AG04449 (cell line): ENCODE results near the gene EIF6.

Source experiments
- CTCF ChIA-PET: fragments of 350-600 bp; formaldehyde crosslinking; extraction: SDS; loops from one replicate; lab custom pipeline; 2021; ENCODE audit warnings: antibody characterized with exemption; lab: Yijun Ruan, JAX
- POLR2A ChIA-PET: fragments of 400-600, 350-600 bp; formaldehyde crosslinking; extraction: SDS; loops from one replicate; lab custom pipeline; 2020; ENCODE audit warnings: antibody characterized with exemption, inconsistent platforms; lab: Yijun Ruan, JAX
- DNase-seq: peaks from one replicate; pipeline ENCODE4 v3.0.0-alpha.2; 2010; ENCODE audit warnings: low read depth, low spot score
- H3K4me3 ChIP-seq: 2 replicates; pipeline ENCODE4 v1.5.1; 2011; ENCODE audit warnings: low read depth, mild to moderate bottlenecking, control low read depth, low read length
- TF ChIP-seq, protein P1 (sequence below): IDR thresholded peaks from one replicate; pipeline ENCODE4 v1.5.1; 2011; ENCODE audit warnings: mild to moderate bottlenecking, moderate library complexity, low read length, control low read depth, inconsistent platforms; ENCODE audit not compliant: insufficient read depth; ENCODE audit errors: missing control alignments

The EIF6 gene

GRCh38 chr20:35270021-35270902 lies 14.3 kb downstream of the EIF6 start:
- ChIA-PET POLR2A (no interaction called here), CTCF (interaction anchor here (0.6 to 11.3 kb wide), 24 partner anchors 7 to 196 kb away, joined by 3 to 271 read pairs (median 4); partner anchors contain the start of genes EDEM2, EIF6, GDF5 and MMP24OS)
- no peak for DNase-seq
- TF ChIP-seq, protein P1, sequence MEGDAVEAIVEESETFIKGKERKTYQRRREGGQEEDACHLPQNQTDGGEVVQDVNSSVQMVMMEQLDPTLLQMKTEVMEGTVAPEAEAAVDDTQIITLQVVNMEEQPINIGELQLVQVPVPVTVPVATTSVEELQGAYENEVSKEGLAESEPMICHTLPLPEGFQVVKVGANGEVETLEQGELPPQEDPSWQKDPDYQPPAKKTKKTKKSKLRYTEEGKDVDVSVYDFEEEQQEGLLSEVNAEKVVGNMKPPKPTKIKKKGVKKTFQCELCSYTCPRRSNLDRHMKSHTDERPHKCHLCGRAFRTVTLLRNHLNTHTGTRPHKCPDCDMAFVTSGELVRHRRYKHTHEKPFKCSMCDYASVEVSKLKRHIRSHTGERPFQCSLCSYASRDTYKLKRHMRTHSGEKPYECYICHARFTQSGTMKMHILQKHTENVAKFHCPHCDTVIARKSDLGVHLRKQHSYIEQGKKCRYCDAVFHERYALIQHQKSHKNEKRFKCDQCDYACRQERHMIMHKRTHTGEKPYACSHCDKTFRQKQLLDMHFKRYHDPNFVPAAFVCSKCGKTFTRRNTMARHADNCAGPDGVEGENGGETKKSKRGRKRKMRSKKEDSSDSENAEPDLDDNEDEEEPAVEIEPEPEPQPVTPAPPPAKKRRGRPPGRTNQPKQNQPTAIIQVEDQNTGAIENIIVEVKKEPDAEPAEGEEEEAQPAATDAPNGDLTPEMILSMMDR, result no peak
- no peak overlapping the region for H3K4me3 ChIP-seq

DNA sequence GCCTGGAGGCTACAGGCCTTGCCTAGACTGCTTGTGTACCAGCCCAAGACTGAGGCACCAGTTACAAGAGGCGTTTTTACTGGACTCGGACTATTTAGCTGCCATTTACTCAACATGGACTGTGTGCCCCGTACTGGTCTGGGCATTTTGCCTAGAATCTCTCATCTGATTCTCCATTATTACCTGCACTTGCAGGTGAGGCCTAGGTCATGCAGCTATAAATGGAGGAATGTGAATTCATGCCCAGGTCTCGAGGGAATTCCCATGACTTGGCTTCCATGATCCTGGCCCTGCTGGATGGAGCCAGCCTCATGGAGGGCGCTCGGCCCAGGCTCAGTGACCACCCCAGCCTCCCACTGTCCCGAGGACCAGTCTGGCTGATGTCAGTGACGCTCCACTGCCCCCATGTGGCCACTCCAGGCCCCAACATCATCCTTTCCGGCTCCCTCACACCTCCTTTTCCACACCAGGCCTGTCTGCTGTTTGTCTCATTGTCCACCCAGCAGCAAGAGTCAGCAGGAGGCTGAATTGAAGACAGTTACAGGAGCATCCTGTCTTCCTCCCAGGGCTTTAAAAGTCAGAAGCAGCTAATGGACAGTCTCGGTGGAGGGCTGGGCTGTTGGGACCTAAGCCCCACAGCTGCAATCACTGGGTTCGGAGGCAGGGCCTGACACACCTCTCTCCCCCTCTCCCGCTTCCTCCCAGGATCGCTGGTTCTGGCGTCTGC lies 15.4 kb downstream of the EIF6 start:
- TF ChIP-seq, protein P1, result peak; percentile 95
- H3K4me3 ChIP-seq, result no peak overlapping the region
- POLR2A ChIA-PET, result no interaction called here
- CTCF ChIA-PET, result interaction anchor here (0.6 to 11.3 kb wide), 33 partner anchors 8 to 395 kb away, joined by 3 to 271 read pairs (median 4); partner anchors contain the start of genes EDEM2, EIF6, GDF5 and MMP24OS
- no peak for DNase-seq

GRCh38 chr20:35267092-35267491 lies 17.5 kb downstream of the EIF6 start:
- ChIA-PET CTCF (interaction anchor here (1.4 to 11.3 kb wide), 4 partner anchors 58 to 181 kb away, joined by 5 to 271 read pairs (median 70); partner anchors contain the start of gene EDEM2), POLR2A (no interaction called here)
- DNase-seq, result no peak

DNA sequence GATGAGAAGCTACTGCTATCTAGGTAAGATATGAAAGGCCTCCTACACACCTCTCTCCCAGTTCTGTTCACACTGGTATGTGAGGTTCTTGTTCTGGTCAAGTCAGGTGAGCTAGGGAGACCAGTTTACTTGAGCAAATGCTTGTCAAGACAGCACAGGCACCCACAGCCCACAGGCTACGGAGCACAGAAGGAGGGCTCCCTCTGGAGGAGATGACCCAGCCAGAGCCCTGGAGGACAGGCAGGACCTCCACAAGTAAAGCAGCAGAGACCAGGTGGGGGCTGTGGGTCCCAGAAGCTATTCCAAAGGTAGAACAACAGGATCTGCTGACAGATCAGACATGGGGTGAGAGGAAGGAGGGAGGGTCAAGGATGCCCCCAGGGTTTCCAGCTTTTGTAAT lies 19.8 kb downstream of the EIF6 start:
- no peak for DNase-seq
- H3K4me3 ChIP-seq, result no peak overlapping the region
- CTCF ChIA-PET, result interaction anchor here (0.7 to 11.3 kb wide), 10 partner anchors 10 to 182 kb away, joined by 3 to 271 read pairs (median 4); partner anchors contain the start of genes EDEM2 and MMP24OS
- POLR2A ChIA-PET, result interaction anchor here (1.9 kb wide), 1 partner anchor 20 kb away, joined by 6 read pairs; the partner anchor contains the start of gene EIF6
- TF ChIP-seq, protein P1, result peak; percentile 38

More at GRCh38 chr20:35267092-35267491, 17.5 kb downstream of the EIF6 start:
- H3K4me3 ChIP-seq, result no peak overlapping the region
- TF ChIP-seq, protein P1, result no peak

DNA sequence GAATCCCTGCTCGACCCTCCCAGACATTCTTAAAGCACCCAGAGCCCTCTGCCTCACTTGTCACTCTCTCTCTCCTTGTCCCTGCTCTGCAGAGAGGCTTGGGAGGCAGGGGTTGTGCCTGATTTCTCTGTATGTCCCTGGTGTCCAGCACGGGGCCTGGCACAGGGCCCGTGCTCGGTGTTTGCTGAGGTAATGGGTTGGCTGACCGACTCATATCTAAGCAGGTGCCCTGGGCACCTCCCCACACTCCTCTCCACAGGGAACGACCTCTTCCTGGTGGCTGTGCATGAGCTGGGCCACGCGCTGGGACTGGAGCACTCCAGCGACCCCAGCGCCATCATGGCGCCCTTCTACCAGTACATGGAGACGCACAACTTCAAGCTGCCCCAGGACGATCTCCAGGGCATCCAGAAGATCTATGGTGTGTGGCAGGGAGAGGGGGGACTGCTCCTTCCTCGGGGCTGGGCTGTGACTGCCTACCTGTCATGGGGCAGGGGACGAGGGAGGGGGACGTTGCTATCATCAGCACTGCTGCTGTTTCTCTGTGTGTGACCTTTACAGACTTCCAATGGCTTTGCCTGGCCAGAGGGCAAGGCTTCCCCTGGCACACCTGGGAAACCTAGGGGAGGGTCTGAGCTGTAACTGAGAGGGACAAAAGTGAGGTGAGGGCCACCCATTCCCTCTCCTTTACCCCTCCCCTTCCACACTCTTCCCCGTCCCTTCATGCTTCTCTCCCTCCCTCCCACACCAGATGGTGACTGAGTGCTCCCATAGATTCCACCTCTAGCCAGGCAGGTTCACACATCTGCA lies 20.8 kb downstream of the EIF6 start:
- H3K4me3 ChIP-seq, result no peak overlapping the region
- TF ChIP-seq, protein P1, result no peak
- CTCF ChIA-PET, result interaction anchor here (0.9 to 11.3 kb wide), 11 partner anchors 9 to 183 kb away, joined by 3 to 271 read pairs (median 4); partner anchors contain the start of gene EDEM2
- POLR2A ChIA-PET, result interaction anchor here (0.6 to 1.9 kb wide), 2 partner anchors 21 to 476 kb away, joined by 3 to 6 read pairs; partner anchors contain the start of gene EIF6
- no peak for DNase-seq
